BJ (cell line): ENCODE data around the gene SLC5A5. TPM values are rescaled to one million over a fixed set of nuclear protein-coding genes. Genes with fewer than 3 reads are reported as not detected.

ENCODE experiments used
- CTCF ChIA-PET: fragments of 350-600 bp; formaldehyde crosslinking; extraction: SDS; loops from one replicate; lab custom pipeline; 2021; ENCODE audit warnings: antibody characterized with exemption, inconsistent platforms; lab: Yijun Ruan, JAX
- POLR2A ChIA-PET: fragments of 300-600 bp; sonication (Branson Sonifier 250); formaldehyde crosslinking; extraction: SDS; loops from one replicate; lab custom pipeline; 2021; ENCODE audit warnings: antibody characterized with exemption; lab: Charles Lee
- DNase-seq: peaks from one replicate; pipeline ENCODE4 v3.0.0-alpha.2; 2011; ENCODE audit warnings: low read depth
- H3K27me3 ChIP-seq: 2 replicates; pipeline ENCODE4 v1.6.0; 2011; ENCODE audit warnings: low read length; ENCODE audit not compliant: control insufficient read depth, insufficient read depth
- H3K36me3 ChIP-seq: 2 replicates; pipeline ENCODE4 v1.5.1; 2011; ENCODE audit warnings: low read length; ENCODE audit not compliant: control insufficient read depth, insufficient read depth
- H3K4me3 ChIP-seq: 2 replicates; pipeline ENCODE4 v1.5.1; 2011; ENCODE audit warnings: low read depth, mild to moderate bottlenecking, control low read depth, low read length
- polyA plus RNA-seq: library from polyadenylated mRNA; depleted of rRNA; stranded (reverse); fragments of >200 nt; gene quantifications from 2 replicates; pipeline ENCODE4 v1.2.3, GENCODE V29; 2011
- TF ChIP-seq, protein P1 (sequence below): IDR thresholded peaks from 2 replicates; pipeline ENCODE4 v1.5.1; 2011; ENCODE audit warnings: low read depth, mild to moderate bottlenecking, control low read depth, inconsistent platforms, low read length, moderate library complexity; ENCODE audit not compliant: insufficient read depth

The SLC5A5 gene
- polyA plus RNA-seq, 1 experiment = not detected

DNA sequence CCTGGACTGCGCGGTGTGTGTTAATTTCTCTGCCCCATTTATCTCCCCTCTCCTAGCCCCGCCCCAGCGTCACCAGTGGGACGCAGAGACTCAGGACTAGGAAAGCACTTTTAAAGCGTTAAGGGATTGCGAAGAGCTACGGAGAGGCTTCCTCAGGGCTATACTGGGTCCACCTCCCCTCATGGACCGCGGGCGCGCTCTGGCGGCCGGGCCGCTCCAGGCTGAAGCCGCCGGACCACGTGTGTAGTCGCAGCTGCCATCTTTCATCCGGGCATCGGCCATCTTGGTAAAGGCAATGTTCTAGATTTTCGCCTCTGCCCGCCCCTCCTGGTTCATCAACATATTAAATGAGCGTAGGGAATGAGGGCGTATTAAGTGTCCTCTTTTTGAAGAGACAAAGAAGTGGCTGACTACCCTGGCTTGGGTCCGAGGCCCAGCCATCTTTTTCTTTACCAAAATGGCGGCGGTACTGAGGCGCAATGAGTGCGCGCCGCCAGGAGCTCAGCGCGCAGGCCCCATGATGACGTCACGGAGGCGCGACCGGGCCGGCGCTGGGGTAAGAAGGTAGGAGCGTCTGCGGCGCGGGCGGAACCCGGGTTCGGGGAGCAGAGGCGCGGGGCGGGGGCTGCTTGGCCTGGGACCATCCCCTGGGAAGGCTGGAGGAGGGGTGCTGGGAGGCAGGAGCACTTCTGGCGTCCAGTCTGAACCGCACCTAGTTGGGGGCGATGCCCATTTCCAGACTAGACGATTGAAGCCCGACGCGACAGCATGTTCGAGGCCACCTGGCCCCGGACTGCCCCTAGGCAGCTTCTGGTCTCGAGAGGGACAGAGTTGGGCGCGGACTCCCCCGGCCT is 61.0 kb downstream of the SLC5A5 start, which contains the start of gene CCDC124:
TSS of gene CCDC124 (plus strand) at position 531 of the 854 bp plus-strand sequence. CDS start 3,406 bp downstream, outside the sequence.
- ChIA-PET POLR2A (interaction anchor here (1.9 kb wide), 1 partner anchor 73 kb away, joined by 13 read pairs; the partner anchor contains the start of gene RPL18A), CTCF (interaction anchor here (0.6 to 6.3 kb wide), 36 partner anchors 9 to 1106 kb away, joined by 3 to 111 read pairs (median 4); partner anchors contain the start of genes ARRDC2, MAP1S, RPL18A and SLC5A5)
- TF ChIP-seq, protein P1, sequence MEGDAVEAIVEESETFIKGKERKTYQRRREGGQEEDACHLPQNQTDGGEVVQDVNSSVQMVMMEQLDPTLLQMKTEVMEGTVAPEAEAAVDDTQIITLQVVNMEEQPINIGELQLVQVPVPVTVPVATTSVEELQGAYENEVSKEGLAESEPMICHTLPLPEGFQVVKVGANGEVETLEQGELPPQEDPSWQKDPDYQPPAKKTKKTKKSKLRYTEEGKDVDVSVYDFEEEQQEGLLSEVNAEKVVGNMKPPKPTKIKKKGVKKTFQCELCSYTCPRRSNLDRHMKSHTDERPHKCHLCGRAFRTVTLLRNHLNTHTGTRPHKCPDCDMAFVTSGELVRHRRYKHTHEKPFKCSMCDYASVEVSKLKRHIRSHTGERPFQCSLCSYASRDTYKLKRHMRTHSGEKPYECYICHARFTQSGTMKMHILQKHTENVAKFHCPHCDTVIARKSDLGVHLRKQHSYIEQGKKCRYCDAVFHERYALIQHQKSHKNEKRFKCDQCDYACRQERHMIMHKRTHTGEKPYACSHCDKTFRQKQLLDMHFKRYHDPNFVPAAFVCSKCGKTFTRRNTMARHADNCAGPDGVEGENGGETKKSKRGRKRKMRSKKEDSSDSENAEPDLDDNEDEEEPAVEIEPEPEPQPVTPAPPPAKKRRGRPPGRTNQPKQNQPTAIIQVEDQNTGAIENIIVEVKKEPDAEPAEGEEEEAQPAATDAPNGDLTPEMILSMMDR = peak; percentile 98
- peak; percentile 36 for DNase-seq
- H3K27me3 ChIP-seq = no peaks in the 10 kb centered on the region
- H3K36me3 ChIP-seq = peaks cover 5% of the 10 kb centered on the region
- peak within 1 kb of the TSS; percentile 98 for H3K4me3 ChIP-seq

DNA sequence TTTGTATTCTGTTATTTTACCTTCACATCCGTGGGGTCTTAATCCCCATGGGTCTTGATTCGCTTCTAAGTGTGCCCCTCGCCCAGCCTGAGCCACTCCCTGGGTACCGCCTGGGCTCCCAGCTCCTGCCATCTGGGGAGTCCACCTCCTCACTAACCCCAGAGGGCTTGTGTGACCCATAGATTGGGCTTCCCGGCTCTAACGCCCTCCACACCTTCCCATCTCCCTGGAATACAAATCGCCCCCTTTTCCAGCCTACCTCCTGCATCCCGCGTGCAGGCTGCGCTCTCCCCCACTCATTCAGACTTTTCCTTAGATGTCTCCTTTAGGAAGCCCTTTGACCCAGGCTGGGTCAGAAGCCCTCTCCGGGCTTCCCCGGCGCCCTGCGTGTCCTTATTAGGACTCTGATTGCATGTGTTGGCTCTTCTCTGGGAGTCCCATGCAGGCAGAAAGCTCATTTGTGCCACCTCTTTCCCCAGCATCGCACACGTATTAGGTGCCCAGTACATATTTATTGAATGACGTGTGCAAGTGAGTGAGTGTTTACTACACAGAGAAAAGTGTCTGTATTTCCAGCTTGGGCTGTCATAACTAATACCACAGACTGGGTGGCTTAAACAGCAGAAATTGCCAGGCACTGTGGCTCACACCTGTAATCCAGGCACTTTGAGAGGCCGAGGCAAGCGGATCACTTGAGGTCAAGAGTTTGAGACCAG is 61.8 kb downstream of the SLC5A5 start:
- DNase-seq = no peak
- TF ChIP-seq, protein P1 = no peak
- no peaks in the 10 kb centered on the region for H3K27me3 ChIP-seq
- H3K36me3 ChIP-seq = peaks cover 5% of the 10 kb centered on the region
- H3K4me3 ChIP-seq = peak overlapping the region; percentile 98
- ChIA-PET CTCF (interaction anchor here (0.6 to 6.3 kb wide), 29 partner anchors 9 to 1106 kb away, joined by 3 to 111 read pairs (median 5); partner anchors contain the start of genes ARRDC2, MAP1S, RPL18A and SLC5A5), POLR2A (interaction anchor here (1.9 kb wide), 1 partner anchor 74 kb away, joined by 13 read pairs; the partner anchor contains the start of gene RPL18A)

DNA sequence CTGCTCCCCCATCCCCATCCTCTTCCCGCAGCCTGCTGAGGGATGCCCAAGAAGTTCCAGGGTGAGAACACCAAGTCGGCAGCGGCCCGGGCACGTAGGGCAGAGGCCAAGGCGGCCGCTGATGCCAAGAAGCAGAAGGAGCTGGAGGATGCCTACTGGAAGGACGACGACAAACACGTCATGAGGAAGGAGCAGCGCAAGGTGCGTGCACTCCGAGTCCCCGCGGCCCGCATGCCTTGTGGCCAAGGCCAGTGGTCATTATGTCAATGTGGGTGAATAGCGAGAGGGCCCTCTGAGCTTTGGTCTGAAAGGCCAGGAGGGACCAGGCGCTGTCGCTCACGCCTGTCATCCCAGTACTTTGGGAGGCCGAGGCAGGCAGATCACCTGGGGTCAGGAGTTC is 64.6 kb downstream of the SLC5A5 start:
- no peak for DNase-seq
- peaks cover 6% of the 10 kb centered on the region for H3K36me3 ChIP-seq
- ChIA-PET POLR2A (interaction anchor here (0.8 kb wide), 1 partner anchor 256 kb away, joined by 4 read pairs; no protein-coding TSS in a partner anchor), CTCF (interaction anchor here (0.7 to 6.7 kb wide), 6 partner anchors 9 to 123 kb away, joined by 3 to 169 read pairs (median 6); partner anchors contain the start of gene RPL18A)
- H3K27me3 ChIP-seq = no peaks in the 10 kb centered on the region
- H3K4me3 ChIP-seq = no peak overlapping the region
- TF ChIP-seq, protein P1 = no peak

DNA sequence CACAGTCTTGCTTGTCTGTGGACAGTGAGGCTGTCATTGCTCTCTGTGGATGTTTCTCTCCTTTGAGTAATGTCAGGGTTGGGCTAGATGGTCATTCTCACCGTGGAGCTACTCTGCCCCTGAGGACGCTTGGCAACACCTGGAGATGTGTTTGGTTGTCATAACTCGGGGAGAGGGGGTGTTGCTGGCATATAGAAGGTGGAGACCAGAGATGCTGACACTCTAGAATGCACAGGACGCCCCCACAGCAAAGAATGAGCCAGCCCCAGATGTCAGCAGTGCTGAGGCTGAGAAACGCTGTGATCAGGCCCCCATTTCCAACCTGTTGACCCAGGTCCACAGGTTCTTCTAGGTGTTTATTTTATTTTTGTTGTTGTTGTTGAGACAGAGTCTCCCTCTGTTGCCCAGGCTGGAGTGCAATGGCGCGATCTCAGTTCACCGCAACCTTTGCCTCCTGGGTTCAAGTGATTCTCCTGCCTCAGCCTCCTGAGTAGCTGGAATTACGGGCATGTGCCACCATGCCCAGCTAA is 65.7 kb downstream of the SLC5A5 start:
- TF ChIP-seq, protein P1 = no peak
- ChIA-PET POLR2A (interaction anchor here (0.6 kb wide), 1 partner anchor 71 kb away, joined by 8 read pairs; the partner anchor contains the start of gene ARRDC2), CTCF (interaction anchor here (1.2 to 6.7 kb wide), 26 partner anchors 8 to 363 kb away, joined by 3 to 169 read pairs (median 6); partner anchors contain the start of genes KCNN1 and RPL18A)
- no peaks in the 10 kb centered on the region for H3K27me3 ChIP-seq
- peaks cover 6% of the 10 kb centered on the region for H3K36me3 ChIP-seq
- H3K4me3 ChIP-seq = no peak overlapping the region
- no peak for DNase-seq
